ENCODE data around the gene ADAP1.

DNA sequence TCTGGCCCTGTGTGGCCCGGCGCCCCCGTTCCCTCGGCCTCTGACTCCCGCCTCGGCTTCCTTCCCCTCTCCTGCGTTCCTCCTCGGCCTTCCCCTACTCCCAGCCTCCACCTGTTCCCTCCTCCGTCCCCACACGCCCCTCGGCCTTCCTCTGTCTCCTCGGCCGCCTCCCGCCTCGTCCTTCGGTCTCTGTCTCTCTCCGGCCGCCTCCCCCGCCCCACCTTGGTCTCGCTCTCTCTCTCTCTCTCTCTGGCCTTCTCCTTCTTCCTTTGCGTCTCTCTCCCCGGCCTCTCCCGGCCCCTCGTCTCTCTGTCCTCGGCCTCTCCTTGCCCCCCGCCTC, 77.5 kb downstream of the ADAP1 start:
- no peak for TF ChIP-seq YY1 (IDR thresholded peaks at IDR 0.05; ENCODE audit: insufficient read depth, insufficient read length)
- no peak for TF ChIP-seq ZNF274 (IDR thresholded peaks at IDR 0.05; ENCODE audit: low read depth, low read length)

All from NT2/D1 (cell line).